Esophagus squamous epithelium (tissue), 4 donors: ENCODE measurements around the gene KCNAB1.

ENCODE experiments used
- CTCF ChIP-seq, 6 experiments: fragments of 450-650 bp in 4 of 6; fragments of 200-600 bp in 2 of 6; sonication (generic) in 2 of 6; IDR thresholded peaks; one replicate each; pipeline ENCODE4 v1.5.1; 2016 to 2019; ENCODE audit warnings: antibody characterized with exemption in 6 of 6, mild to moderate bottlenecking in 4 of 6, moderate library complexity in 4 of 6
- POLR2A ChIP-seq, 4 donors: fragments of 450-650 bp; IDR thresholded peaks; one replicate each; pipeline ENCODE4 v1.6.1; 2017; ENCODE audit warnings: antibody characterized with exemption in 4 of 4, mild to moderate bottlenecking in 4 of 4, moderate library complexity in 3 of 4

GRCh38 chr3:156093964-156094363 lies 26.4 kb upstream of the KCNAB1 start:
- TF ChIP-seq CTCF (IDR thresholded peaks at IDR 0.05) (no peak), POLR2A (IDR thresholded peaks at IDR 0.05) (no peak)
